PC-3 (cell line): ENCODE measurements around the gene STK24. TPM values are rescaled to one million over a fixed set of nuclear protein-coding genes. Genes with fewer than 3 reads are reported as not detected.
"Not testable (repeated sequence)": the region's sequence is repeated elsewhere in the genome, so short reads cannot be mapped to it uniquely, and the experiment has no call there.

Experiments
- ATAC-seq: fragments of 200-7000 bp; cut with Tn5 transposase; 2 replicates; pipeline ENCODE4 v1.9.1; 2020; ENCODE audit warnings: mild to moderate bottlenecking, moderate library complexity
- BruUV-seq: library from RNA; stranded (reverse); fragments of 400-500 nt; replicated peaks from 2 replicates; lab custom pipeline; 2021; lab: Mats Ljungman, UMichigan
- CTCF ChIA-PET: fragments of 300-600 bp; sonication (Branson Sonifier 250); formaldehyde crosslinking; loops from one replicate; lab custom pipeline; 2022; ENCODE audit warnings: antibody characterized with exemption; lab: Charles Lee
- POLR2A ChIA-PET: fragments of 300-600 bp; sonication (Branson Sonifier 250); formaldehyde crosslinking; loops from one replicate; lab custom pipeline; 2022; ENCODE audit warnings: antibody characterized with exemption; ENCODE audit not compliant: unreplicated experiment; lab: Charles Lee
- DNase-seq: peaks from one replicate; pipeline ENCODE4 v3.0.0-alpha.2; 2015
- H2AFZ ChIP-seq: fragments of 300-600 bp; sonication (generic); 2 replicates; pipeline ENCODE4 v1.6.0; 2016; ENCODE audit warnings: antibody characterized with exemption, low read length
- H3F3A ChIP-seq: fragments of 300-600 bp; sonication (generic); one replicate; pipeline ENCODE4 v1.6.0; 2017; ENCODE audit warnings: antibody characterized with exemption, low read length, control low read depth, mild to moderate bottlenecking; ENCODE audit not compliant: unreplicated experiment
- H3K27ac ChIP-seq: fragments of 300-600 bp; sonication (generic); 2 replicates; pipeline ENCODE4 v1.5.1; 2016; ENCODE audit warnings: mild to moderate bottlenecking, low read length
- H3K27me3 ChIP-seq: fragments of 300-600 bp; sonication (generic); 2 replicates; pipeline ENCODE4 v1.6.1; 2016; ENCODE audit warnings: low read length, mixed read lengths
- H3K36me3 ChIP-seq: fragments of 300-600 bp; sonication (generic); 2 replicates; pipeline ENCODE4 v1.6.1; 2016; ENCODE audit warnings: low read depth, mixed run types, low read length, mixed read lengths
- H3K4me1 ChIP-seq: fragments of 300-600 bp; sonication (generic); 2 replicates; pipeline ENCODE4 v1.5.1; 2016; ENCODE audit warnings: low read length; ENCODE audit not compliant: insufficient read depth
- H3K4me2 ChIP-seq: fragments of 300-600 bp; sonication (generic); 2 replicates; pipeline ENCODE4 v1.6.0; 2016; ENCODE audit warnings: low read length
- H3K4me3 ChIP-seq: fragments of 300-600 bp; sonication (generic); 2 replicates; pipeline ENCODE4 v1.5.1; 2016; ENCODE audit warnings: mild to moderate bottlenecking, low read length, mixed read lengths
- H3K79me2 ChIP-seq: fragments of 300-600 bp; sonication (generic); 2 replicates; pipeline ENCODE4 v1.6.1; 2017; ENCODE audit warnings: low read length, mixed read lengths
- H3K9ac ChIP-seq: fragments of 300-600 bp; sonication (generic); 2 replicates; pipeline ENCODE4 v1.6.0; 2016; ENCODE audit warnings: mild to moderate bottlenecking, low read length
- H3K9me2 ChIP-seq: fragments of 300-600 bp; sonication (generic); replicated peaks from 2 replicates; pipeline ENCODE4 v1.6.1; 2016; ENCODE audit warnings: mixed run types, low read length, mixed read lengths
- H3K9me3 ChIP-seq: fragments of 300-600 bp; sonication (generic); 2 replicates; pipeline ENCODE4 v1.6.1; 2016; ENCODE audit warnings: low read length, mixed read lengths
- H4K20me1 ChIP-seq: fragments of 300-600 bp; sonication (generic); 2 replicates; pipeline ENCODE4 v1.6.1; 2016; ENCODE audit warnings: low read length, mixed read lengths
- CTCF ChIP-seq: fragments of 300-600 bp; sonication (generic); conservative IDR thresholded peaks from 2 replicates; pipeline ENCODE4 v1.5.1; 2017; ENCODE audit warnings: antibody characterized with exemption, low read depth, mild to moderate bottlenecking, low read length
- EZH2 ChIP-seq: fragments of 300-600 bp; sonication (generic); IDR thresholded peaks from one replicate; pipeline ENCODE4 v1.6.1; 2017; ENCODE audit warnings: antibody characterized with exemption, mild to moderate bottlenecking, low read length; ENCODE audit not compliant: unreplicated experiment
- EZH2phosphoT487 ChIP-seq: fragments of 300-600 bp; sonication (generic); IDR thresholded peaks from 2 replicates; pipeline ENCODE4 v1.6.1; 2018; ENCODE audit warnings: mild to moderate bottlenecking, antibody characterized with exemption, low read length, borderline replicate concordance
- intact Hi-C: fragments of 100-400 bp; cut with micrococcal nuclease; formaldehyde crosslinking; loops from 2 replicates; pipeline ENCODE4 v1.9.0; 2023
- total RNA-seq: library from RNA; depleted of rRNA; stranded (reverse); fragments of >200 nt; gene quantifications from 2 replicates; pipeline ENCODE4 v1.2.3, GENCODE V29; 2014

STK24 gene
- total RNA-seq, 1 experiment from 2014 or later = 52.4 TPM

GRCh38 chr13:98622931-98623331 lies 46.0 kb upstream of the STK24 start:
- H3K4me2 ChIP-seq = no peak overlapping the region
- intact Hi-C loops = no loop called here
- no peaks in the 10 kb centered on the region for H3K79me2 ChIP-seq
- TF ChIP-seq EZH2phosphoT487 = no peak
- TF ChIP-seq CTCF = no peak
- no peak for TF ChIP-seq EZH2
- H3K4me1 ChIP-seq = no peaks in the 10 kb centered on the region
- no peak overlapping the region for H3K27ac ChIP-seq
- no peaks in the 10 kb centered on the region for H3F3A ChIP-seq
- DNase-seq = no peak
- POLR2A ChIA-PET = no interaction called here
- BruUV-seq = no TSS peak
- H3K36me3 ChIP-seq = no peaks in the 10 kb centered on the region
- no peaks in the 10 kb centered on the region for H3K9me3 ChIP-seq
- no peaks in the 10 kb centered on the region for H4K20me1 ChIP-seq
- no peaks in the 10 kb centered on the region for H3K27me3 ChIP-seq
- H3K9me2 ChIP-seq = no peaks in the 10 kb centered on the region
- H2AFZ ChIP-seq = no peak overlapping the region
- H3K9ac ChIP-seq = no peak overlapping the region
- CTCF ChIA-PET = no interaction called here
- no peak overlapping the region for H3K4me3 ChIP-seq
- ATAC-seq = no peak

GRCh38 chr13:98619556-98619955 lies 42.6 kb upstream of the STK24 start:
- no peak overlapping the region for H3K9ac ChIP-seq
- H3K4me2 ChIP-seq = no peak overlapping the region
- no peaks in the 10 kb centered on the region for H3K9me2 ChIP-seq
- H3K9me3 ChIP-seq = no peaks in the 10 kb centered on the region
- no peaks in the 10 kb centered on the region for H3K36me3 ChIP-seq
- DNase-seq (no peak), ATAC-seq (no peak)
- CTCF ChIA-PET = no interaction called here
- TF ChIP-seq EZH2 (no peak), EZH2phosphoT487 (no peak), CTCF (no peak)
- intact Hi-C loops = no loop called here
- H2AFZ ChIP-seq = no peak overlapping the region
- H3K79me2 ChIP-seq = no peaks in the 10 kb centered on the region
- no peaks in the 10 kb centered on the region for H3K27me3 ChIP-seq
- POLR2A ChIA-PET = no interaction called here
- no peaks in the 10 kb centered on the region for H3K4me1 ChIP-seq
- no peaks in the 10 kb centered on the region for H3F3A ChIP-seq
- H3K4me3 ChIP-seq = no peak overlapping the region
- BruUV-seq = no TSS peak
- no peak overlapping the region for H3K27ac ChIP-seq
- no peaks in the 10 kb centered on the region for H4K20me1 ChIP-seq

- H2AFZ ChIP-seq, H3K4me1 ChIP-seq, H3K4me3 ChIP-seq, BruUV-seq, DNase-seq, H3K36me3 ChIP-seq, POLR2A ChIA-PET, H3F3A ChIP-seq, CTCF ChIA-PET, H3K9me2 ChIP-seq, H4K20me1 ChIP-seq, H3K27me3 ChIP-seq, H3K79me2 ChIP-seq, intact Hi-C loops, ATAC-seq, H3K4me2 ChIP-seq, H3K27ac ChIP-seq, H3K9me3 ChIP-seq, H3K9ac ChIP-seq: not testable (repeated sequence)
Observed at GRCh38 chr13:98615595-98615994, 38.7 kb upstream of the STK24 start.
